Kidney epithelial cell (primary cell): Measurements from ENCODE around the gene MRPL32. TPM values are rescaled to one million over a fixed set of nuclear protein-coding genes. Genes with fewer than 3 reads are reported as not detected.

Experiments
- DNase-seq: peaks from one replicate; pipeline ENCODE4 v3.0.0-alpha.2; 2010; ENCODE audit warnings: low read depth
- H3K27me3 ChIP-seq: 2 replicates; pipeline ENCODE4 v1.6.0; 2011; ENCODE audit warnings: low read length; ENCODE audit not compliant: control insufficient read depth, insufficient read depth
- H3K36me3 ChIP-seq: 2 replicates; pipeline ENCODE4 v1.5.1; 2011; ENCODE audit warnings: low read length; ENCODE audit not compliant: control insufficient read depth, insufficient read depth
- H3K4me3 ChIP-seq: 2 replicates; pipeline ENCODE4 v1.5.1; 2011; ENCODE audit warnings: low read depth, mild to moderate bottlenecking, control low read depth, low read length
- total RNA-seq: library from RNA; depleted of rRNA; stranded (reverse); fragments of >200 nt; gene quantifications from 2 replicates; pipeline ENCODE4 v1.2.3, GENCODE V29; 2015
- TF ChIP-seq, protein P1 (sequence below): IDR thresholded peaks from 2 replicates; pipeline ENCODE4 v1.5.1; 2011; ENCODE audit warnings: mild to moderate bottlenecking, moderate library complexity, low read length, control low read depth, inconsistent platforms; ENCODE audit not compliant: insufficient read depth, poor library complexity, severe bottlenecking

Gene MRPL32
- total RNA-seq, 1 donor from 2014 or later = 97.9 TPM

DNA sequence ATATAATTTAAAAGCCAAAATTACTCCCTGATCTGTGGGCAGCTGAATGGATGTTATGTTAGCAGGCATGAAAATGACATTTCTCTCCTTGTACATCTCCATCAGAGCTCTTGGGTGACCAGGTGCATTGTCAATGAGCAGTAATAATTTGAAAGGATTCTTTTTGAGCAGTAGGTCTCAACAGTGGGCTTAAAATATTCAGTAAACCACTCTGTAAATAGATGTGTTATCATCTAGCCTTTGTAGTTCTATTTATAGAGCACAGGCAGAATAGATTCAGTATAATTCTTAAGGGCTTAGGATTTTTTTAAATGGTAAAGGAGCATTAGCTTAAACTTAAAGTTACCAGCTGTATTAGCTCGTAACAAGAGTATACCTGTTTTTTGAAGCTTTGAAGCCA lies 52.0 kb downstream of the MRPL32 start:
- no peaks in the 10 kb centered on the region for H3K36me3 ChIP-seq
- DNase-seq = no peak
- no peaks in the 10 kb centered on the region for H3K27me3 ChIP-seq
- TF ChIP-seq, protein P1, sequence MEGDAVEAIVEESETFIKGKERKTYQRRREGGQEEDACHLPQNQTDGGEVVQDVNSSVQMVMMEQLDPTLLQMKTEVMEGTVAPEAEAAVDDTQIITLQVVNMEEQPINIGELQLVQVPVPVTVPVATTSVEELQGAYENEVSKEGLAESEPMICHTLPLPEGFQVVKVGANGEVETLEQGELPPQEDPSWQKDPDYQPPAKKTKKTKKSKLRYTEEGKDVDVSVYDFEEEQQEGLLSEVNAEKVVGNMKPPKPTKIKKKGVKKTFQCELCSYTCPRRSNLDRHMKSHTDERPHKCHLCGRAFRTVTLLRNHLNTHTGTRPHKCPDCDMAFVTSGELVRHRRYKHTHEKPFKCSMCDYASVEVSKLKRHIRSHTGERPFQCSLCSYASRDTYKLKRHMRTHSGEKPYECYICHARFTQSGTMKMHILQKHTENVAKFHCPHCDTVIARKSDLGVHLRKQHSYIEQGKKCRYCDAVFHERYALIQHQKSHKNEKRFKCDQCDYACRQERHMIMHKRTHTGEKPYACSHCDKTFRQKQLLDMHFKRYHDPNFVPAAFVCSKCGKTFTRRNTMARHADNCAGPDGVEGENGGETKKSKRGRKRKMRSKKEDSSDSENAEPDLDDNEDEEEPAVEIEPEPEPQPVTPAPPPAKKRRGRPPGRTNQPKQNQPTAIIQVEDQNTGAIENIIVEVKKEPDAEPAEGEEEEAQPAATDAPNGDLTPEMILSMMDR = no peak
- H3K4me3 ChIP-seq = no peak overlapping the region

DNA sequence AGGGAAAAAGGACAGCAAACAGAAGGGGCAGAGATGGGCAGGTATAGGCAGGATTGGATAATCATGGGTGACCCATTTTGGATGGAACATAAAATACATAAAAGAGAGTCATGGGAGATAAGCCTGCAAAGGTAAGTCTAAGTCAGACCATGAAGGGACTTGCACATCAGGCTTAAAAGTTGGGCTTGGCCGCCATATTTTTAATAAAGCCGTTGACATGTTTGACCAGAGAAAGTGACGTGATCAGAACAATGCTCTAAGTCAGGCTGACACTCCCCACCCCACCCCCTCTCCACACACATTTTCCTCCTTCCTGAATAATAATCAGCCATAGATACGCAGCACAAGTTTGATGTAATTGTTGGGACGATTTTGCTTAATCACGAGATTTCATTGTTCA lies 54.0 kb downstream of the MRPL32 start:
- no peak for DNase-seq
- Histone ChIP-seq H3K4me3 (no peak overlapping the region), H3K27me3 (no peaks in the 10 kb centered on the region), H3K36me3 (no peaks in the 10 kb centered on the region)
- TF ChIP-seq, protein P1 = no peak

DNA sequence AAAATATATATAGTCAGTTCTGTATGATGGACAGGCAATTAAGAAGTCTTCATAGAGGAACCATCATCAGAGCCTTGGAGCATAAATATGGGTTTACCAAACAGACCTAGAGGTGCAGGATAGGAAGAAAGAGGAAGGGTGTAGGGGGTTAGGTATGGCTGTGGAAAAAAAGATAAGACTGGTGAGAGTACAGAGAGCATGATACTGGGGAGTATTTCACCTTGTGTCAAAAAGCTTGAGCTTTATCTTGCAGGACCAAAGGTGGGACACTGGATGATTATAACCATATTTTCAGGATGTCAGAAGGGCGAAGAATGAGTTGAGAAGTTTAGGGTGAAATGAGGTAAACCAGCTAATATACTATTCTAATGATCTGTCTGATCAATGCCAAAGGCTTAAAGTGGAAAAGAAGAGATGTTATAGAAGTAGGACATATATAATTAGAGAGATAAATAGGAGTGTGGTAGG lies 54.6 kb downstream of the MRPL32 start:
- Histone ChIP-seq H3K4me3 (no peak overlapping the region), H3K27me3 (no peaks in the 10 kb centered on the region), H3K36me3 (no peaks in the 10 kb centered on the region)
- TF ChIP-seq, protein P1 = no peak
- no peak for DNase-seq

Other genes starting within 250 kb of the MRPL32 start
- gene C7orf25, start 20.3 kb upstream of the MRPL32 start, total RNA-seq = 10.5 and 14.4 TPM in 2 replicates
- gene PSMA2, start 202 bp upstream of the MRPL32 start, total RNA-seq = 71.2 and 91.8 TPM in 2 replicates
- gene HECW1, start 180.3 kb downstream of the MRPL32 start, total RNA-seq = 0.46 and 0.82 TPM in 2 replicates